ENCODE data around the gene SLC4A3.
A peak's percentile ranks its signal among the peaks of the same experiment; 100 is the strongest.

SLC4A3 gene

GRCh38 chr2:219634171-219634940 lies 6.9 kb downstream of the SLC4A3 start:
- DNase-seq = no peak

- no peak for DNase-seq
Observed at GRCh38 chr2:219634951-219635751, 7.7 kb downstream of the SLC4A3 start.

DNA sequence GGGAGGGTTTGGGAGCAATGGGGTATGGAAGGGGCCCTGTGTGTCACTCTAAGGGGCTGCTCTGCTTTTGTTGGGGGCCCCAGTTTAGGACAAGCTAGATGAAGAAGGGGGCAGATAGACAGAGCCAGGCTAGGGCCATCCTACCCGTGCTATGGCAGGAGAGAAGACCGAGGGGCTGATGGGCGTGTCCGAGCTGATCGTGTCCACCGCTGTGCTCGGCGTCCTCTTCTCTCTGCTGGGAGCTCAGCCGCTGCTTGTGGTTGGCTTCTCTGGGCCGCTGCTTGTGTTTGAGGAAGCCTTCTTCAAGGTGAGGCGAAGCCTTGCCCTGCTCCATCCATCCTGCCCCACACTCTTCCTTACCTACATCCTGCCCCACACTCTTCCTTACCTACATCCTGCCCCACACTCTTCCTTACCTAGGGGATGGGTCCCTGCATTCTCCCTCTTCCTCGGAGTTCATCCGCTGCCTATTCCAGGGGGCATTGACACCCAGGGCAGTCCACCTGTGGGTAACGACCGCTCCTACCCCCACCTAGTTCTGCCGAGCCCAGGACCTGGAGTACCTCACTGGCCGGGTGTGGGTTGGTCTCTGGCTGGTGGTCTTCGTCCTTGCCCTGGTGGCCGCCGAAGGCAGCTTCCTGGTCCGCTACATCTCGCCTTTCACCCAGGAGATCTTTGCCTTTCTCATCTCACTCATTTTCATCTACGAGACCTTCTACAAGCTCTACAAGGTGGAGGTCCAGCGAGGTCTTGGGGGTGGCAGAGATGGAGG lies 8.9 kb downstream of the SLC4A3 start:
- no peak for DNase-seq

GRCh38 chr2:219636941-219637841 lies 9.8 kb downstream of the SLC4A3 start:
- no peak for DNase-seq

DNA sequence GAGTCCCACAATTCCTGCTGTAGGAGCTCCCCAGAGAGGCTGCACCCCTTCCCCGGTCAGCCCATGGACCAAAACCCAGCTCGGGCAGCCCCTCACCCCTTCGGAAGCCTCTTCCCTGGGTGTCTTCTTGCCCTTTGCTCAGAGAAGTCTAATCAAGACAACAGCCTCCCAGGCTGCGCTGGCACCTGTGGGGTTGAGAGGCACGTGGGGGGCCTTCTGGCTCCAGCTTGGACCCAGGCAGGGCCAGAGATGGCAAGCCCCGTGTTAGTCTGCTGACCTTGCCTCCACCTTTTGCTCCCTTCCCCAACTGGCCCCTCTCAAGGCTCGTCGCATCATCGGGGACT lies 10.4 kb downstream of the SLC4A3 start:
- no peak for DNase-seq

- peak in 1 of 2 donors; percentile 4 for DNase-seq
Observed at GRCh38 chr2:219638217-219638947, 11.0 kb downstream of the SLC4A3 start.

GRCh38 chr2:219638948-219639755 lies 11.7 kb downstream of the SLC4A3 start:
- DNase-seq = peak in 1 of 2 donors; percentile 14

DNA sequence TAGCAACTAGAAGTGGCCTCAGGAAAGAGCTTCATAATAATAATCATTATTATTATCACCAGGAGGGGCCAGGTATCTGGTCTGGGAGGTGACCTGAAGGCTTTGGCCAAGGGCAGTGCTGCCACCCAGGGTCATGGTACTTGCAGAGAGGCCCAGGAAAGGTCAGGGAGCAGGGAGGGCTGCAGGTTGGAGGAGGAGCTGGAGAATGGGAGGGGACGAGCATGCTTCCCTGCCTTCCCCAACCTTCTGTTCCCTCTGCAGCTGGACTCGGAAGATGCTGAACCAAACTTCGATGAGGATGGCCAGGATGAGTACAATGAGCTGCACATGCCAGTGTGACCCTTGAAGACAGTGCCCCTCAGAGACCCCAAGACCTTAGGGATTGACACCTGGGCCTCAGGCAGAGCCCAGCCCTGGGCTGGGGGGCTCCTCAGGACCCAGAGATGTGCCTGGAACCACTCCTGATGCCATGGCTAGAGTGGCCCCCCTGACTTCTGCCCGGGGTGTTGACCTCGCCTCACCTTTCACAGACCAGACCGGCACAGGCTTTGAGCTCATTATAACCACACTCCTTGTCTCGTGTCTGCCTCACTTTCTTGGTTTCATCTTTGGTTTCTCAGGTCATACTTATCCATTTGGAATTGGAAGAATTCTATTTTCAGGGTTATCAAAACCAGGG lies 14.1 kb downstream of the SLC4A3 start:
- DNase-seq = no peak

- DNase-seq = no peak
Observed at GRCh38 chr2:219642069-219642454, 14.6 kb downstream of the SLC4A3 start.

DNA sequence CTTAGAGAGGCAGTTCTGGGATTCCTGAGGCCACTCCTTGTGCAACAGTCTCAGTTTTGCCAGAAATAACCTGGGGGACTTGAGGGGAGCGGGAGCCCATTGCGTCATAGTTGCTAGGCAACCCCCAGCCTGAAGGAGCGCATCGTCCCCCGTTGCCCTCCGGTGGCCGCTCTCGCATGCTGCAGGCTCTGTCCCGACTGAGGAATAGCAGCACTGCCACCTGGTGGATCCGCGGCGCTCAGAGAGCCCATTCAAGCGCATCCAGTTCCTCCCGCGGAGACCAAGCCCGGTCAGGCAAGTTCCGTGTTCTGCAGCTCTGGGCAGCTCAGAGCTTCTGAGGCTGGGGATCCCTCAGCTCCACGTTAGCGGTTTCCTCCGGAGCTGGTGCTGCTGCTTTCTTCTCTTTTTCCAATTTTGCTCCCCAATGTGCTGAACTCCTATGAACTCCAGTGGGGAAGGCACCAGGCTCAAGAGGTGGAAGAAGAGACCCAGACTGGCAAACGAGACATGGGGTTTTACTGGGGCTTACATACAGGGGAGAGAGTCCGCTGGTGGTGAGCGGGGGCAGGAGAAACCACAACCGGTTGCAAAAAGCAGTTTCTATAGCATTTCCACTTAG lies 15.1 kb downstream of the SLC4A3 start:
- DNase-seq = peak; percentile 89 to 93

GRCh38 chr2:219643084-219643473 lies 15.6 kb downstream of the SLC4A3 start:
- DNase-seq = no peak

- DNase-seq = no peak
Observed at GRCh38 chr2:219643788-219644398, 16.5 kb downstream of the SLC4A3 start.

DNA sequence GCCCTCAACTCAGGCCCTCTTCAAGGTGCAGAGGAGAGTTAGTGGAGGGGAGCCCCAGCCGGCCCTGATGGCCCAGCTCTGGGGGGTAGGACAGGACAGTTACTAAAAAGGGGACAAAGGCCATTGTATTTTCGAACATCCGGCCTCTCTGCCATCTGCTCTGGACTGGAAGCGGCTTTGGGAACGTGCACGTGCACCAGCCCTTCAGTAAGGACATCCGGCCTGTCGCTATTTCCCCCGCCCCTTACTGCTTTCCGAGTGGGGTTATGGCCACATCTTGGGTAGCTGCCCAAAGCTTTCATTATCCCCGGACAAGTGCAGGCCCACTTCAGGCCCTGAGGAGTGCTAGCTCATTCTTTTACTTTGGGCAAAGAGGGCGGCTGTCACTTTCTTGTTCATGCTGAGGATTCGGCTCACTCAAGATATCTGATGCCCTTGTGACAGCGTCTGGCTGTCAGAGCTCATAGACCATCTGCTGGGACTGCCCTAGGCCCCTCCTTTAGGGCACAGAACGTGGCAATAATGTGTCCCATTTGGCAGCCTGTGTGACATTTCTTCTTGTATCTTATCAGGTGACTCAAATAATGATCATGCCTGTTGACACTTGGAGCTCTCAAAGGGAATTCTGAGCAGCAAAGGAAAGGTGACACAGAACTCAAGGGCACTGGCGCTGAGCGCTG lies 17.5 kb downstream of the SLC4A3 start:
- no peak for DNase-seq

DNA sequence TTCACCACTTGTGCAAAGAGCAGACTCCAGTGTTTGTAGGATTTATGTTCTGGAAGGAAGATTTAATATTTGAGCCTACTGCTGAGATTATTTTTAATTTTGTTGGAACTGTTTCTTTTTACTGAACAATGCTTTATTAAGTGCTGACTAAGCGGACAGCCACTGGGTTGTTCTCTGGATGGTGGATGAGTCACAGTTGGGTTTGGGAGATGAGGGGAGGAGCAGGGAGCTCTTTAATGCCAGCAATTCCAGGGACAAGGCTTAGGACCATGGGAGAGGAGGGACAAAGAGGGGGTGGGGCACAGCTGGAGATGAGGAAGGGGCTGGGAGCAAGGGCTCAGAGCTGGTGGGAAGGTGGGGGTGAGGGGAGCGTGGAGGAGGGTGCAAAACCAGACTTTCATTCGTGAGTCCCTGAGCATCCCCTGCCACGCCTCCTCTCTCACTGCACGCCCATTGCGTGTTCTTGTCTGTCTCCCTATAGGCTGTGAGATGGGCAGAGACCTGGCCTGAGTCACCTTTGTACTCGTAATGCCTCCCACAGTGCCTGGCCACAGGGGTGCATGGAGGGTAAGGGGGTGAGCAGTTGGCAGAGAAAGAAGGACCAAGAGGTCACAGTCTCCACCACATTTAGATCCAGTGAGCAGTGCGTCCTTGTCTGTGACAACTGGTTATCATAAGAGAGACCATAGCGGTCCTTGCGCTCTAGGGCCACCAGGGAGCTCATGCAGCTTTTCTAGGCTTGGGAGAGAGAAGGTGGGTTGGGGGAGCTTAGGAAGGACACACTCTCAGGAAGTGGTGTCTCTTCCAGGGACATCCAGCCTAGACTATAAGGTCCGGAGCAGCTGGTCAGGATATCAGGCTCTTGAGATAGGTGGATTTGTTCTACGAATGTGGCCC lies 18.4 kb downstream of the SLC4A3 start:
- DNase-seq = no peak

- no peak for DNase-seq
Observed at GRCh38 chr2:219648176-219648575, 20.7 kb downstream of the SLC4A3 start.

- DNase-seq = no peak
Observed at GRCh38 chr2:219648963-219649362, 21.5 kb downstream of the SLC4A3 start.

DNA sequence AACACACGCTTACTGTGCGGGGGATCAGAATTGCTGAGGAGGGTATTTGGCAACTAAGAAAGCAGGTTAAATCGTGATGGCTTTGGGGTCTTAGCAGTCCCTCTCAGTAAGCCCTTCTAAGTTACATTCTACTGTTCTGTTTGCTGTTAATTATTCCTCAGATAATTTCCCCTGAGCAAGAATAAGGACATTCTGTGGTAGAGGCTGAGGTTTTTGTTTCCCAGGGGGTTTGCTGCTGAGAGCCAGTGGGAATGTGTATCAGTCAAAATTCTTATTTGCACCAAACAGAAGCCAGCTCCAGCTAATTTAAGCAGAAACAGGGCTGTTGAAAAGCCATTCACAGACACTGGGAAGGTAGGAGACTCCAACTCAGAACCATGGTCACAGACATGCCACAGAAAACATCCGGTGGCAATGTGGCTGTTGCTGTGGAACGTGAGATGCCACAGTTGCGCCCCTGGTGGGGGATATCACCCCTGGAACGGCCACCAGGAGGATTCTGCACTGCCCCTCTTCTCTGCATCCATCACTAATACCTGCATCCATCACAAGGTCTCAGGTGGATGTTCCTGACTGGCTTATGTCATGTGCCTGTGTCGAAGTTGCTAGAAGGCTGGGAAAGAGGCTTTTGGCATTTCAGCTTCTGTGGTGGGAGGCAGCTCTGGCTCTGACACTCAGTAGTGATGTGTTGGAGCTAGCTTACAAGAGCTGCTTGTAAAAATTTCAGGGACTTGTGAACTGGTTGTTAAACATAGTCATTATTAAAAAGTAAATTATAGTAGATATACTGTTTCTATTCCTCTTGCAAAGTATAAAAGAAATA lies 23.2 kb downstream of the SLC4A3 start:
- DNase-seq = no peak

Data from stimulated activated CD4-positive, alpha-beta T cell treated with anti-CD3 and anti-CD28 coated beads, Interleukin-2, amount 100 ng/mL, for 24 hours (primary cell).